GM10266 (cell line): ENCODE data around the gene C22orf15.

Source experiments
- DNase-seq: peaks from one replicate; pipeline ENCODE4 v3.0.0; 2012; ENCODE audit errors: extremely low spot score
- TF ChIP-seq, protein P1 (sequence below): IDR thresholded peaks from 2 replicates; pipeline ENCODE4 v1.5.1; 2012; ENCODE audit warnings: mild to moderate bottlenecking, low read depth; ENCODE audit not compliant: control insufficient read depth, insufficient read depth; ENCODE audit errors: missing control alignments

Gene C22orf15

DNA sequence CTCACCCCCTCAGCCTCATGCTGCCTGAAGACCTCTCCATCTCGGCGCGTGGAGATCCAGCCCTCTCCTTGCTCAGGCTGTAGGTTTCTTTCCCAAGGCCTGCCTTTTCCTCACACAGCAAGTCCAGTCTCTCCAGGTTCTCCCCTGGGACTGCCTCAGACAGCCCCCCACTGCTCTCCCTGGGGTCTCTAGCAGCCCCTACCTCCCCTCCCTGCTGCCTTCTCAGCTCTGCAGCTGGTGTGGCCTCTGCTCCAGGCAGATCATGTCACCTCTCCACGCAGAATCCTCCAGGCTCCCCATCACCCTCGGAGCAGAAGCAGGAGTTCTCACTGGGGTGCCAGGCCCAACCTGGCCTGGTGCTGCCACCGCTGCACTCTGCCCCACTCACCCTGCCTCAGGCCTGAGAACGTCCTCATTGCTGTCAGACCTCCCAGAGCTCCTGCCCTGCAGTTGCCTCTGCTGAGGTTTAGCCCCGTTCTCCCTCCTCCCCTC lies 39.1 kb downstream of the C22orf15 start:
- TF ChIP-seq, protein P1, sequence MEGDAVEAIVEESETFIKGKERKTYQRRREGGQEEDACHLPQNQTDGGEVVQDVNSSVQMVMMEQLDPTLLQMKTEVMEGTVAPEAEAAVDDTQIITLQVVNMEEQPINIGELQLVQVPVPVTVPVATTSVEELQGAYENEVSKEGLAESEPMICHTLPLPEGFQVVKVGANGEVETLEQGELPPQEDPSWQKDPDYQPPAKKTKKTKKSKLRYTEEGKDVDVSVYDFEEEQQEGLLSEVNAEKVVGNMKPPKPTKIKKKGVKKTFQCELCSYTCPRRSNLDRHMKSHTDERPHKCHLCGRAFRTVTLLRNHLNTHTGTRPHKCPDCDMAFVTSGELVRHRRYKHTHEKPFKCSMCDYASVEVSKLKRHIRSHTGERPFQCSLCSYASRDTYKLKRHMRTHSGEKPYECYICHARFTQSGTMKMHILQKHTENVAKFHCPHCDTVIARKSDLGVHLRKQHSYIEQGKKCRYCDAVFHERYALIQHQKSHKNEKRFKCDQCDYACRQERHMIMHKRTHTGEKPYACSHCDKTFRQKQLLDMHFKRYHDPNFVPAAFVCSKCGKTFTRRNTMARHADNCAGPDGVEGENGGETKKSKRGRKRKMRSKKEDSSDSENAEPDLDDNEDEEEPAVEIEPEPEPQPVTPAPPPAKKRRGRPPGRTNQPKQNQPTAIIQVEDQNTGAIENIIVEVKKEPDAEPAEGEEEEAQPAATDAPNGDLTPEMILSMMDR, result no peak
- DNase-seq, result no peak

DNA sequence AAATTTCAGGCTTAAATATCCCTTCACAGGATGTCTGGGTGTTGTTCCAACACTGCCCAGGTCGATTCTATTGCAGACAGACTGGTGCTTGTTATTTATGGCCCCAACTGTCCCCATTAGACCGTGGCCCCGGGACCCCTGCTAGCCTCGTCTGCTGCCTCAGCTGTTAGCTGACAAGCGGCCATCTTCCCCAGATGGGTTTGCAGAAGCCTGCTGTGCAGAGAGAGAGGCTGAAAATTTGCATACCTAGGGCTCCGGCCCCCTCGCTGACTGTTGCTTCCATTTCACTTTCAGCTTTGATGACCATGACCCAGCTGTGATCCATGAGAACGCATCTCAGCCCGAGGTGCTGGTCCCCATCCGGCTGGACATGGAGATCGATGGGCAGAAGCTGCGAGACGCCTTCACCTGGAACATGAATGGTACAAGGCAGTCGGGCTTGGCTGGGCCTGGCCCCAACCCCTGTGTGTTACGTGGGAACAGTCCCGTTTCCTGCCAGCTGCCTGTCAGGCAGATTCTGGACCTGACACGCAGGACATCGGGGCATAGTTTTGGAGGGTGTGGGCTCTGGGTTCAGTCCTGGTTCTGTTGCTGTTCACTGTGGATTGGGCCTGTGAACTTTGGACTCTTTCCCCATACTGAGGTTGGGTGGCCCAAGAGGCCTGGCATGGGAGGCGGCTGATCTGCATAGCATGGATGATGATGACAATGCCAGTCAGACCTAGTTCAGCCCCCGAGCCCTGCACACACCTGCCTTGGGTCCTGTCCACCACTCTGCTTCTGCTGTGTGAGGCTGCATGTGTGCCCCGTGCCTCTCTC lies 40.4 kb downstream of the C22orf15 start:
- DNase-seq, result no peak
- TF ChIP-seq, protein P1, result no peak

DNA sequence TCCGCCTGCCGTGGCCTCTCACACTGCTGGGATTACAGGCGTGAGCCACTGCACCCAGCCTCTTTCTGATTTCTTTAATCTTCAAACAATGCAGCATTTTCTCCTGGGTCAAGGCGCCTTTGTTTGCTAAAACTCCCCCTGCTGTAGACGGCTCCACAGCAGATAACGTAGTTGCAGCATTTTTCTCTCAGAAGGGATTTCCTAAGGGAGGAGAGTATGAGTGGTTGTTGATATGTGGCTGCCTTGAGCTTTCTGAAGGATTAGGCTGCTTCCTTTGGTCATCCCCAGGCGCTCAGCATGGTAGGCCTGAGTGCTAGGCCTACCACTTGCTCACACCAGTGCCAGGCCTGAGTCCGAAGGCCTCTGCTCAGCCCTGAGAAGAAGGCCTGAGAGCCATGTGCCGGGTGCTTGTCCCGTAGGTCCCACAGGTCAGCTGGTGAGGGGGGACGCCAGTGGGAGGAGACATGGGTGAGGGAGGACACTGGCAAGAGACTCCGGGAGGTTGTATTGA lies 42.0 kb downstream of the C22orf15 start:
- TF ChIP-seq, protein P1, result no peak
- no peak for DNase-seq

DNA sequence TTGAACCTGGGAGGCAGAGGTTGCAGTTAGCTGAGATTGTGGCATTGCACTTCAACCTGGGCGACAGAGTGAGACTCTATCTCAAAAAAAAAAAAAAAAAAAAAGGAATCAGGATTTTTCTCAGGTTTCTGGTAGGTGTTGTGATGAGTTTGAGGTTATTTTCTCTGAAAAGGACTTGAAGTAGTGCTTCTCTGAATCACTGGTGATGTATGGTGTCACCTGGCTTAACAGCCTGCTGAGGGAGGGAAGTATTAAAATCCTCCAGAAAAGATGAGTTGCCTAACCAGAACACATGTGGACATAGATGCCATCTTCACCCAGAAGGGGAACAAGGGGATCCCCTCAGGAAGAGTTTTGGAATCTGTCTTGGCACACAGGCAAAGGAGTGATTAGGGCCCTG lies 44.0 kb downstream of the C22orf15 start:
- TF ChIP-seq, protein P1, result no peak

DNA sequence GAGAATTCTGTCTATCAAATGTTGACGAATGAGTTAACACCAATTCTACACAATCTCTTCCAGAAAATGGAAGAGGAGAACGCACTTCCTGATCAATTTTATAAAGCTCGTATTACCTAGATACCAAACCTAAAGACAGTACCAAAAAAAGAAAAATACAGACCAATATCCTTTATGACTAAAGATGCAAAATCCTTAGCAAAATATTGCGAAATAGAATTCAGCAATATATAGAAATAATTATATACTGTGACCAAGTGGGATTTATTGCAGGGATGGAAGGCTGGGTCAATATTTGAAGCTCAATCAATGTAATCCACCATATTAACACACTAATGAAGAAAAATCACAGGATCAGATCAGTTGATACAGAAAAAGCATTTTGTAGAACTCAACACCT lies 49.6 kb downstream of the C22orf15 start:
- TF ChIP-seq, protein P1, result no peak
- no peak for DNase-seq

More for the DNA sequence above, 44.0 kb downstream of the C22orf15 start:
- DNase-seq, result no peak
